HG03342 (cell line): ENCODE data around the gene NEURL1.
"Not testable (repeated sequence)": the region's sequence is repeated elsewhere in the genome, so short reads cannot be mapped to it uniquely, and the experiment has no call there.

Experiments
- ATAC-seq: cut with Tn5 transposase; IDR thresholded peaks from one replicate; pipeline ENCODE4 v1.9.1; 2021; ENCODE audit warnings: mild to moderate bottlenecking, moderate library complexity; ENCODE audit not compliant: unreplicated experiment

NEURL1 gene

GRCh38 chr10:103513380-103514060 is 20.0 kb downstream of the NEURL1 start:
- no peak for ATAC-seq

- ATAC-seq, result no peak
Measured at GRCh38 chr10:103514244-103514643, 20.7 kb downstream of the NEURL1 start.

- no peak for ATAC-seq
Measured at GRCh38 chr10:103517234-103518085, 24.0 kb downstream of the NEURL1 start.

GRCh38 chr10:103519798-103520197 is 26.3 kb downstream of the NEURL1 start:
- ATAC-seq, result no peak

- not testable (repeated sequence) for ATAC-seq
Measured at GRCh38 chr10:103522006-103522405, 28.5 kb downstream of the NEURL1 start.

GRCh38 chr10:103523683-103524082 is 30.2 kb downstream of the NEURL1 start:
- no peak for ATAC-seq

GRCh38 chr10:103525901-103526300 is 32.4 kb downstream of the NEURL1 start:
- no peak for ATAC-seq

GRCh38 chr10:103527476-103527875 is 34.0 kb downstream of the NEURL1 start:
- not testable (repeated sequence) for ATAC-seq

- no peak for ATAC-seq
Measured at GRCh38 chr10:103528549-103528948, 35.0 kb downstream of the NEURL1 start.

GRCh38 chr10:103529539-103529938 is 36.0 kb downstream of the NEURL1 start:
- no peak for ATAC-seq

- ATAC-seq, result no peak
Measured at GRCh38 chr10:103533827-103534226, 40.3 kb downstream of the NEURL1 start.

GRCh38 chr10:103534621-103535498 is 41.4 kb downstream of the NEURL1 start:
- ATAC-seq, result no peak

GRCh38 chr10:103535595-103535994 is 42.1 kb downstream of the NEURL1 start:
- ATAC-seq, result no peak

GRCh38 chr10:103539751-103540150 is 46.2 kb downstream of the NEURL1 start:
- ATAC-seq, result no peak

- no peak for ATAC-seq
Measured at GRCh38 chr10:103540722-103541121, 47.2 kb downstream of the NEURL1 start.

- no peak for ATAC-seq
Measured at GRCh38 chr10:103541616-103542015, 48.1 kb downstream of the NEURL1 start.

- ATAC-seq, result no peak
Measured at GRCh38 chr10:103542764-103543616, 49.5 kb downstream of the NEURL1 start.

GRCh38 chr10:103543617-103544525 is 50.4 kb downstream of the NEURL1 start:
- no peak for ATAC-seq

- ATAC-seq, result no peak
Measured at GRCh38 chr10:103544657-103545310, 51.3 kb downstream of the NEURL1 start.
